ENCODE results near the gene NCCRP1.

Gene NCCRP1

DNA sequence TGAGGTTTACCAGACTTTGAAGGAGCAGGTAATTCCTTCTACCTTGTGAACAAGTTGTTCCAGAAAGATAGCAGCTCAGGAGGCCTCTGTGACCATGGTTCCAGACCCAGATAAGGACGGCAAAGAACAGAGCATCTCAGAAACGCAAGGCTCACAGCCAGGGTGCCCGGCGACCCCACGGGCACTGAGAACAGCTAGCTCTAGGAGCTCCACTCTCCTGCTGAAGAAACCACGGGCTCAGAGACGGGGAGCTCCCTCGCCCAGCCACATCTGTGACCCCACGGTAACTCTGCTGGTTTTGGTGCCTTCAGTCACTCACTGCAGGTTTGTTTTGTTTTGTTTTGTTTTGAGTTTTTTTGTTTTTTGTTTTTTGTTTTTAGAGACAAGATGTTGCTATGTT is 16.0 kb upstream of the NCCRP1 start:
- DNase-seq (ENCODE audit: extremely low spot score), result no peak
- ChIA-PET POLR2A (no interaction called here), CTCF (no interaction called here)
- TF ChIP-seq CTCF (IDR thresholded peaks at IDR 0.05; ENCODE audit: control extremely low read depth, extremely low read depth, low read depth, missing control alignments), result no peak

DNA sequence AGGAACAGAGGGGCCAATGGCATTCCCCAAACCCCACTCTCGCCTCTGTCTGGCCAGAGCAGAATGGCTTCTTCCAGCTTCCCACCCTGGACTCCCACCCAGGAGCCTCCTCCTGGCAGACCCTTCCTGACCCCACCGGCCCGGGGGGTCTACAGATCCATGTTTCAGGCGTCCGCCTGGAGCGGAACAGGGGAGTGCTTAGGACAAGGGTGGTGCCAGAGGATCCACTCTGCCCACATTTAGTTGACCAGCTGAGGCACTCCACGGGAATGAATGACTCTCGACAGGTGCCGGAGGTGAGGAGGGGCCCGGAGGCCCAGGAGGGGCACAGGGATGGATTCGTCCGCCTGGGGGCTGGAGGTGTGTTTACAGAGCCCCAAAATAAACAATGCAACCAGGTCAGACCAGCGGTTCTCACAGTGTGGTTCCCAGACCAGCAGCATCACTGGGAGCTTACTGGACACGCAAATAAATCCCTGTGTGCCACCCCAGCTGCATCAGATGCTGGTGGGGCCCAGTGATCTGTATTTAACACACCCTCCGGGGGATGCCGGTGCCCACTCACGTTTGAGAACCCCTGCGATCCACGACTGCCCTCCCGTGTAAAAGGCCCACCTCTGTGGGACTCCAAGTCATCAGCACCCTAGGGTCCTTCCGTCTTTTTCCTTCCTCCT is 15.1 kb upstream of the NCCRP1 start:
- CTCF ChIA-PET, result no interaction called here
- DNase-seq (ENCODE audit: extremely low spot score), result no peak
- POLR2A ChIA-PET, result no interaction called here
- TF ChIP-seq CTCF (IDR thresholded peaks at IDR 0.05; ENCODE audit: control extremely low read depth, extremely low read depth, low read depth, missing control alignments), result no peak

DNA sequence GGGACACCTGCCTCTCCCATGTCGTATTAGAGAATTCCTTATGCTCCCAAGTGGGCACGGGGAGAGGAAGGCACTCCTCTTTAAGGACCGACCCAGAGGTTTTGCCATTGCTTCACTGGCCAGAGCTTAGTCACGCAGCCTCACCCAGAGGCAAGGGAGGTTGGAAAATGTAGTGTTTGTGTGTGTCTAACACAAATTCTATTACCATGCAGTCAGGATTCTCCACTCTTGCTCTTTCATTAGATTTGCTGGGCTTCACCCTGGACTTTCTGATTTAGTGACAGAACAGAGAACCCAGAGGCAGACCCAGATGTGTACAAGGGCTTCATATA is 14.6 kb upstream of the NCCRP1 start:
- DNase-seq (ENCODE audit: extremely low spot score), result no peak
- CTCF ChIA-PET, result no interaction called here
- TF ChIP-seq CTCF (IDR thresholded peaks at IDR 0.05; ENCODE audit: control extremely low read depth, extremely low read depth, low read depth, missing control alignments), result no peak
- POLR2A ChIA-PET, result interaction anchor here (0.7 kb wide), 1 partner anchor 67 kb away, joined by 3 read pairs; no protein-coding TSS in a partner anchor

- CTCF ChIA-PET, result no interaction called here
- POLR2A ChIA-PET, result no interaction called here
- TF ChIP-seq CTCF (IDR thresholded peaks at IDR 0.05; ENCODE audit: control extremely low read depth, extremely low read depth, low read depth, missing control alignments), result no peak
- DNase-seq (ENCODE audit: extremely low spot score), result no peak
Measured at GRCh38 chr19:39183104-39183503, 13.7 kb upstream of the NCCRP1 start.

- no peak for TF ChIP-seq CTCF (IDR thresholded peaks at IDR 0.05; ENCODE audit: control extremely low read depth, extremely low read depth, low read depth, missing control alignments)
- no peak for DNase-seq (ENCODE audit: extremely low spot score)
- ChIA-PET POLR2A (no interaction called here), CTCF (interaction anchor here (0.6 to 2.7 kb wide), 7 partner anchors 8 to 66 kb away, joined by 3 to 10 read pairs (median 3); partner anchors contain the start of gene PAK4)
Measured at GRCh38 chr19:39186391-39186790, 10.4 kb upstream of the NCCRP1 start.

DNA sequence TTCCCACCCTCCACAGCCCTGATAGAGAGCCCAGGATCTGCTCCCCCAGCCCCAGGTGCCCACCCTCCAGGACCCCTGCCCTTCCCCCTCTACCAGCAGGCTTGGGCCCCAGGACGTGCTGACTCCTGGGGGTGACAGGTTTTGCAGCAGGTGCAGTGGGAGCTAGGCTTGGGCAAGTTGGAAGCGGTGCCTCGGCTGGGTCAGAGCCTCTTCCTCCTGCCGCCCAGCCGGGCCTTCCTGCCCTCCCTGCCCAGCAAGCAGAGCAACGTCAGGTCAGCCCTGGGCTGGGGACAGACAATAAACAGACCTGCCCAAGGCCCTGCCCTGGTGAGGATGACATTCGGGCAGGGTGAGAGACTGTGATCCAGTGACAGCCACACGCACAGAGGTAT is 9.2 kb upstream of the NCCRP1 start:
- CTCF ChIA-PET, result interaction anchor here (1.2 to 2.7 kb wide), 7 partner anchors 10 to 226 kb away, joined by 3 to 10 read pairs (median 4); no protein-coding TSS in a partner anchor
- DNase-seq (ENCODE audit: extremely low spot score), result no peak
- no peak for TF ChIP-seq CTCF (IDR thresholded peaks at IDR 0.05; ENCODE audit: control extremely low read depth, extremely low read depth, low read depth, missing control alignments)
- POLR2A ChIA-PET, result no interaction called here

Measured in GM10248 (cell line).